Stomach (tissue), 9 donors: Measurements from ENCODE around the gene RSPH6A. TPM values are rescaled to one million over a fixed set of nuclear protein-coding genes. Genes with fewer than 3 reads are reported as not detected.

ENCODE experiments used
- DNase-seq, 2 donors: peaks; one replicate each; pipeline versions ENCODE4 v3.0.0 to v3.0.0-alpha.2; 2013 to 2019
- H3K27ac ChIP-seq, 5 donors: fragments of 200-600 bp in 4 of 5; sonication (generic) in 4 of 5; one replicate each; pipeline ENCODE4 v1.5.1; 2013 to 2019; ENCODE audit warnings: mild to moderate bottlenecking in 1 of 5, moderate library complexity in 1 of 5
- H3K27me3 ChIP-seq, 3 donors: fragments of 200-600 bp; sonication (generic); one replicate each; pipeline ENCODE4 v1.5.1; 2017 to 2019; ENCODE audit warnings: mixed run types in 1 of 3
- H3K36me3 ChIP-seq, 4 donors: fragments of 200-600 bp; sonication (generic); 1 replicate in 3 of 4; 2 replicates in 1 of 4; pipeline ENCODE4 v1.5.1; 2016 to 2019
- H3K4me1 ChIP-seq, 4 donors: fragments of 200-600 bp; sonication (generic); one replicate each; pipeline ENCODE4 v1.5.1; 2016 to 2019
- H3K4me3 ChIP-seq, 4 donors: fragments of 200-600 bp; sonication (generic) in 3 of 4; one replicate each; pipeline ENCODE4 v1.5.1; 2016 to 2019; ENCODE audit warnings: mild to moderate bottlenecking in 1 of 4
- H3K9me3 ChIP-seq, 4 donors: fragments of 200-600 bp; sonication (generic); one replicate each; pipeline ENCODE4 v1.5.1; 2016 to 2019
- EP300 ChIP-seq: sonication (generic); formaldehyde crosslinking; IDR thresholded peaks from one replicate; pipeline ENCODE4 v1.6.1; 2017; ENCODE audit warnings: antibody characterized with exemption
- POLR2A ChIP-seq, 4 donors: fragments of 450-650 bp; IDR thresholded peaks; one replicate each; pipeline ENCODE4 v1.6.1; 2016; ENCODE audit warnings: antibody characterized with exemption in 4 of 4, control low read depth in 2 of 4, mild to moderate bottlenecking in 1 of 4, moderate library complexity in 1 of 4
- POLR2AphosphoS5 ChIP-seq, 3 donors: sonication (generic); formaldehyde crosslinking; IDR thresholded peaks; one replicate each; pipeline ENCODE4 v1.6.1; 2016; ENCODE audit warnings: antibody characterized with exemption in 3 of 3
- WGBS, 5 donors: extraction: QIAGEN DNeasy Blood & Tissue Kit in 3 of 5; methylation state at CpG; one replicate each; pipeline versions ENCODE4 v1.1.5 to v1.1.7; 2013 to 2018; 5-methylcytosine and 5-hydroxymethylcytosine counted together
- intact Hi-C: fragments of 100-400 bp; cut with DNase I; formaldehyde crosslinking; loops from one replicate; pipeline ENCODE4 v1.15.1; 2023; ENCODE audit warnings: low total_unique reads
- polyA plus RNA-seq, 3 donors: library from polyadenylated mRNA; stranded (reverse); fragments of 200-250 nt; gene quantifications; one replicate each; pipeline ENCODE4 v1.2.3, GENCODE V29; 2013
- total RNA-seq, 5 donors: library from RNA; depleted of rRNA; stranded (reverse); fragments of >200 nt; gene quantifications; one replicate each; pipeline versions ENCODE4 v1.1.0 to v1.2.3, GENCODE V29; 2014 to 2016
- TF ChIP-seq, protein P1 (sequence below), 7 experiments: fragments of 450-650 bp in 4 of 7; fragments of 200-600 bp in 3 of 7; sonication (generic) in 3 of 7; IDR thresholded peaks; one replicate each; pipeline ENCODE4 v1.5.1; 2016 to 2019; ENCODE audit warnings: antibody characterized with exemption in 7 of 7, control low read depth in 2 of 7, mild to moderate bottlenecking in 1 of 7
- donor health status: healthy with polysubstance abuse.
- donor health status: Bipolar disorder and iron deficiency.
- donor health status: healthy.

Gene RSPH6A
- total and polyA plus RNA-seq, 8 donors, result 0.37 to 5.8 (median 1.4) TPM; not detected in 5

- TF ChIP-seq, protein P1, sequence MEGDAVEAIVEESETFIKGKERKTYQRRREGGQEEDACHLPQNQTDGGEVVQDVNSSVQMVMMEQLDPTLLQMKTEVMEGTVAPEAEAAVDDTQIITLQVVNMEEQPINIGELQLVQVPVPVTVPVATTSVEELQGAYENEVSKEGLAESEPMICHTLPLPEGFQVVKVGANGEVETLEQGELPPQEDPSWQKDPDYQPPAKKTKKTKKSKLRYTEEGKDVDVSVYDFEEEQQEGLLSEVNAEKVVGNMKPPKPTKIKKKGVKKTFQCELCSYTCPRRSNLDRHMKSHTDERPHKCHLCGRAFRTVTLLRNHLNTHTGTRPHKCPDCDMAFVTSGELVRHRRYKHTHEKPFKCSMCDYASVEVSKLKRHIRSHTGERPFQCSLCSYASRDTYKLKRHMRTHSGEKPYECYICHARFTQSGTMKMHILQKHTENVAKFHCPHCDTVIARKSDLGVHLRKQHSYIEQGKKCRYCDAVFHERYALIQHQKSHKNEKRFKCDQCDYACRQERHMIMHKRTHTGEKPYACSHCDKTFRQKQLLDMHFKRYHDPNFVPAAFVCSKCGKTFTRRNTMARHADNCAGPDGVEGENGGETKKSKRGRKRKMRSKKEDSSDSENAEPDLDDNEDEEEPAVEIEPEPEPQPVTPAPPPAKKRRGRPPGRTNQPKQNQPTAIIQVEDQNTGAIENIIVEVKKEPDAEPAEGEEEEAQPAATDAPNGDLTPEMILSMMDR (IDR thresholded peaks at IDR 0.05), result no peak
- TF ChIP-seq POLR2A (IDR thresholded peaks at IDR 0.05), result no peak
- no peak for TF ChIP-seq EP300
- TF ChIP-seq POLR2AphosphoS5 (IDR thresholded peaks at IDR 0.05), result no peak
- Histone ChIP-seq H3K9me3 (no peaks in the 10 kb centered on the region), H3K36me3 (peaks cover 82 to 100% (median 100%) of the 10 kb centered on the region in 4 donors), H3K4me3 (no peak overlapping the region), H3K27ac (no peak overlapping the region), H3K4me1 (no peaks in the 10 kb centered on the region), H3K27me3 (no peaks in the 10 kb centered on the region)
- 92 to 96% (median 93%) methylated on average over 13 of the region's 13 CpGs for WGBS, 5 donors
- intact Hi-C loops, result no loop called here
- no peak for DNase-seq
Measured at GRCh38 chr19:45847663-45848062, 32.6 kb upstream of the RSPH6A start.

DNA sequence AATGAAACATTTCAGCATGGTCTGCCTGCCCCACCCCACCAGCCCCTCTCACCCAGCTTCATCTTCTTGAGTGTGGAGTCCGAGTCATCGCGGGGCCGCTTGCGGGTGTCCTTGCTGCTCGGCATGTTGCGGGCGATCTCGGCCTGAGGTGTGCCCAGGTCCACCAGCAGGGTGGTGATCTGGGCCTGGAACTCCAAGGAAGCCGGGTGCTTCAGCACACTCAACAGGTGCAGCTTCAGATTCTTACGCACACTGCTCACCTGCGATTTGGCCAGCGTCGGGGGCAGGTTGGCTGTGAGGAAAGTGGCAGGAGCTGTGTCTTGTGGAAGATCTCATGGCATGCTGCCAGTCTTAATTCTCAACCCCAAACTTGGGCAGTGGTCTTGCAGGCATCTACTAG, 27.1 kb upstream of the RSPH6A start:
- WGBS, 5 donors, result 91 to 97% (median 95%) methylated on average over 14 of the region's 14 CpGs
- intact Hi-C loops, result no loop called here
- no peak for DNase-seq
- Histone ChIP-seq H3K4me3 (no peak overlapping the region), H3K9me3 (no peaks in the 10 kb centered on the region), H3K27me3 (no peaks in the 10 kb centered on the region), H3K36me3 (peaks cover 71 to 100% (median 100%) of the 10 kb centered on the region in 4 donors), H3K4me1 (no peaks in the 10 kb centered on the region), H3K27ac (no peak overlapping the region)
- TF ChIP-seq EP300 (no peak), POLR2A (IDR thresholded peaks at IDR 0.05) (no peak), POLR2AphosphoS5 (IDR thresholded peaks at IDR 0.05) (no peak)
- TF ChIP-seq, protein P1 (IDR thresholded peaks at IDR 0.05), result no peak

GRCh38 chr19:45834970-45835369, 19.9 kb upstream of the RSPH6A start:
- no peaks in the 10 kb centered on the region for H3K4me1 ChIP-seq
- TF ChIP-seq EP300, result no peak
- no peak for TF ChIP-seq POLR2AphosphoS5 (IDR thresholded peaks at IDR 0.05)
- no peak for TF ChIP-seq POLR2A (IDR thresholded peaks at IDR 0.05)
- TF ChIP-seq, protein P1 (IDR thresholded peaks at IDR 0.05), result no peak
- DNase-seq, result no peak
- no peaks in the 10 kb centered on the region for H3K27me3 ChIP-seq
- H3K36me3 ChIP-seq, result peaks cover 88 to 100% (median 100%) of the 10 kb centered on the region in 4 donors
- intact Hi-C loops, result no loop called here
- WGBS, 5 donors, result 77 to 90% (median 82%) methylated on average over 5 to 7 of the region's 7 CpGs
- H3K27ac ChIP-seq, result no peak overlapping the region
- H3K9me3 ChIP-seq, result no peaks in the 10 kb centered on the region
- H3K4me3 ChIP-seq, result no peak overlapping the region

- TF ChIP-seq, protein P1 (IDR thresholded peaks at IDR 0.05), result no peak
- no peak for TF ChIP-seq POLR2AphosphoS5 (IDR thresholded peaks at IDR 0.05)
- TF ChIP-seq EP300, result no peak
- intact Hi-C loops, result no loop called here
- no peak overlapping the region for H3K4me3 ChIP-seq
- H3K36me3 ChIP-seq, result peaks cover 86 to 100% (median 100%) of the 10 kb centered on the region in 4 donors
- H3K27me3 ChIP-seq, result no peaks in the 10 kb centered on the region
- no peaks in the 10 kb centered on the region for H3K9me3 ChIP-seq
- 84 to 96% (median 94%) methylated on average over 15 to 16 of the region's 16 CpGs for WGBS, 5 donors
- DNase-seq, result no peak
- no peak overlapping the region for H3K27ac ChIP-seq
- H3K4me1 ChIP-seq, result peaks cover 0 to 20% (median 13%) of the 10 kb centered on the region in 4 donors
Measured at GRCh38 chr19:45828945-45829344, 13.8 kb upstream of the RSPH6A start.
